GM18520 (cell line): ENCODE results near the gene RABGAP1L.
"Not testable (repeated sequence)": the region's sequence is repeated elsewhere in the genome, so short reads cannot be mapped to it uniquely, and the experiment has no call there.

Experiments used
- ATAC-seq: cut with Tn5 transposase; IDR thresholded peaks from one replicate; pipeline ENCODE4 v1.9.1; 2021; ENCODE audit not compliant: unreplicated experiment

Gene RABGAP1L

GRCh38 chr1:174550296-174550695 lies 391.0 kb downstream of the RABGAP1L start:
- no peak for ATAC-seq

- no peak for ATAC-seq
These were observed 397.1 kb downstream of the RABGAP1L start for GRCh38 chr1:174556392-174556791.

GRCh38 chr1:174568551-174568950 lies 409.2 kb downstream of the RABGAP1L start:
- ATAC-seq, result no peak

- no peak for ATAC-seq
These were observed 409.9 kb downstream of the RABGAP1L start for GRCh38 chr1:174569240-174569639.

GRCh38 chr1:174572771-174573170 lies 413.5 kb downstream of the RABGAP1L start:
- no peak for ATAC-seq

GRCh38 chr1:174576120-174576519 lies 416.8 kb downstream of the RABGAP1L start:
- ATAC-seq, result not testable (repeated sequence)

GRCh38 chr1:174577681-174578080 lies 418.4 kb downstream of the RABGAP1L start:
- no peak for ATAC-seq

- no peak for ATAC-seq
These were observed 421.5 kb downstream of the RABGAP1L start for GRCh38 chr1:174580801-174581200.

GRCh38 chr1:174583316-174583715 lies 424.0 kb downstream of the RABGAP1L start:
- ATAC-seq, result no peak

GRCh38 chr1:174584071-174584470 lies 424.8 kb downstream of the RABGAP1L start:
- ATAC-seq, result no peak

GRCh38 chr1:174588618-174589017 lies 429.3 kb downstream of the RABGAP1L start:
- ATAC-seq, result not testable (repeated sequence)

- no peak for ATAC-seq
These were observed 445.9 kb downstream of the RABGAP1L start for GRCh38 chr1:174605198-174605597.

- ATAC-seq, result no peak
These were observed 447.2 kb downstream of the RABGAP1L start for GRCh38 chr1:174606471-174606870.

GRCh38 chr1:174617905-174618304 lies 458.6 kb downstream of the RABGAP1L start:
- ATAC-seq, result not testable (repeated sequence)

- no peak for ATAC-seq
These were observed 464.2 kb downstream of the RABGAP1L start for GRCh38 chr1:174623324-174624035.

- ATAC-seq, result no peak
These were observed 467.0 kb downstream of the RABGAP1L start for GRCh38 chr1:174626031-174627025.

GRCh38 chr1:174637487-174637886 lies 478.2 kb downstream of the RABGAP1L start:
- no peak for ATAC-seq

- no peak for ATAC-seq
These were observed 480.1 kb downstream of the RABGAP1L start for GRCh38 chr1:174639461-174639860.

- no peak for ATAC-seq
These were observed 481.5 kb downstream of the RABGAP1L start for GRCh38 chr1:174640783-174641182.

GRCh38 chr1:174642393-174642792 lies 483.1 kb downstream of the RABGAP1L start:
- ATAC-seq, result no peak

- ATAC-seq, result no peak
These were observed 483.9 kb downstream of the RABGAP1L start for GRCh38 chr1:174643206-174643605.

- ATAC-seq, result not testable (repeated sequence)
These were observed 490.3 kb downstream of the RABGAP1L start for GRCh38 chr1:174649572-174649971.
